Activated naive CD8-positive, alpha-beta T cell treated with anti-CD3 and anti-CD28 coated beads, Interleukin-2, amount 10 ng/mL, durations not matched to agents 7 days and 5 days (primary cell): ENCODE measurements around the gene ZNF608. TPM values are rescaled to one million over a fixed set of nuclear protein-coding genes. Genes with fewer than 3 reads are reported as not detected.

ENCODE experiments used
- ATAC-seq: fragments of 150-1000 bp; cut with Tn5 transposase; one replicate; pipeline ENCODE4 v1.10.0; 2021; ENCODE audit warnings: low read depth, moderate library complexity
- POLR2A ChIA-PET: fragments of 350-600 bp; sonication (Branson Sonifier 250); formaldehyde crosslinking; loops from one replicate; lab custom pipeline; 2021; ENCODE audit warnings: antibody characterized with exemption; lab: Charles Lee
- DNase-seq: peaks from one replicate; pipeline ENCODE4 v3.0.0; 2021
- H3K27ac Mint-ChIP-seq: one replicate; pipeline ENCODE4 v1.8.0; 2022; ENCODE audit warnings: mild to moderate bottlenecking, mixed read lengths
- H3K27me3 Mint-ChIP-seq: one replicate; pipeline ENCODE4 v1.8.0; 2022; ENCODE audit warnings: mild to moderate bottlenecking, moderate library complexity, mixed read lengths
- H3K36me3 Mint-ChIP-seq: one replicate; pipeline ENCODE4 v1.8.0; 2021; ENCODE audit warnings: mild to moderate bottlenecking, mixed read lengths
- H3K4me1 Mint-ChIP-seq: one replicate; pipeline ENCODE4 v1.8.0; 2021; ENCODE audit warnings: mixed read lengths
- H3K4me3 Mint-ChIP-seq: one replicate; pipeline ENCODE4 v1.8.0; 2022; ENCODE audit warnings: mild to moderate bottlenecking, moderate library complexity, mixed read lengths
- H3K9me3 Mint-ChIP-seq: one replicate; pipeline ENCODE4 v1.8.0; 2021; ENCODE audit warnings: mixed read lengths
- total RNA-seq, 2 experiments: library from RNA; stranded (reverse); gene quantifications; one replicate each; pipeline ENCODE4 v1.2.3, GENCODE V29; 2021

The ZNF608 gene
- total RNA-seq, 2 experiments from 2014 or later = not detected

DNA sequence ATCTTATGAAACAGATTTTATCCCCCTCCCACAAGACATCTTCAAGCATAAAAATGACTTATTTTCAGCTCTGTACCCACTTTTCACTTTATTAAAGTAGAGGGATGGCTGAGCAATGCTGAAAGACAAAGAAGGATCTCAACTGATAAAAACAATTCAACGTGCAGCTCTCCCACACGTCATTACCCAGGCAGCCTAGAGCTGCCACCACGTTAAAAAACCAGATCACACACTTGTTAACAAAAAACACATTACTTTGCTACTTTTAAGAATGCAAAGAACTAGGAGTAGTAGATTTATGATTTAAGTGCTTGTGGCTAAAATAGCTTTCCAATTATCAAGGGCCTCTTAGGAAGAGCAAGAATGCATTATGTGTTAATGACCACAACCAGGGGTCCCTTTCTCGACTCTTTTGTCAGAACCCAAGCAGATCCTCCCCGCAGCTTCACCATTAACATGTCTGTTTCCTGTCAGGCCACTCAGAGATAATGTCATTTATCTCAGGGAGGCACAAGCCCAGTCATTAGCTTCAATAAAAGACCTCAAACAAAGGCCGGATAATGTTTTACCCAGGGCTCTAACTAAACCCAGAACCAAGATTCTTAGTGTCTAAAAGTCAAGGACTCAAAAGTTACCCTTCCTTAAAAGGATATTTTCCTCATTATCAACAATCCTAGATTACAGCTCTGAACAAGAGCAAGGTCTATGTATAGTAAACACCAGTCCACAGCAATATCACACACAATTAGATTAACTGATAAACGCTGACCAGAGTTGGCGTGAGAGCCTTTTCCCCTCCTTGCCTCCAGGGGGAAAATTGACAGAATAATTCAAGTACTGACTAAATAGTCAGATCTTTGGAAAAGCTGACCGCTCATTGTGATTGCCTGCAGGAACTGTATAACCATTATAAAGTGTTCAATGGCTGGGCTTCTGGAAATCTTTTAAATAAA is 7.5 kb downstream of the ZNF608 start:
- H3K36me3 Mint-ChIP-seq = no peaks in the 10 kb centered on the region
- no peaks in the 10 kb centered on the region for H3K4me1 Mint-ChIP-seq
- no peak overlapping the region for H3K27ac Mint-ChIP-seq
- no peaks in the 10 kb centered on the region for H3K9me3 Mint-ChIP-seq
- no peak overlapping the region for H3K4me3 Mint-ChIP-seq
- peaks cover 31% of the 10 kb centered on the region for H3K27me3 Mint-ChIP-seq
- POLR2A ChIA-PET = no interaction called here
- ATAC-seq (no peak), DNase-seq (no peak)

DNA sequence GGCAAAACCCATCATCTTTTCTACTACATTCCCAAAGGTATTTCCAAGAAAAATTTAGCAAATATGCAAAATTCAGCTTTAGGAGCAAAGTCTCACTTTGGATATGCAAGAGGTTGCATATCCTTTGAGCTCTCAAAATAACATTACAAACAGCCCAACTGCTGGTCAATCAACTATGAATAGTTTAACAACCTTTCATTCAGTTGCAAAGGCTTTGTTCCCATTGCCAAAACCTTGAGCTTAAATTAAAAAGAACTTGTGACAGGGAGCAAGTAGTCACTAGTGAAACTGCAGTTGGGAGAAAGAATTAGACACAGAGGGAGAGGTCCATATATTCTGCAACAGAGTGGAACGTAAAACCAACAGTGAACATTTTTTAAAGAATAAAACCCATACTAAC is 8.8 kb downstream of the ZNF608 start:
- Mint-ChIP-seq H3K27me3 (peaks cover 36% of the 10 kb centered on the region), H3K4me1 (no peaks in the 10 kb centered on the region), H3K27ac (no peak overlapping the region), H3K36me3 (no peaks in the 10 kb centered on the region), H3K9me3 (no peaks in the 10 kb centered on the region), H3K4me3 (no peak overlapping the region)
- no peak for DNase-seq
- POLR2A ChIA-PET = no interaction called here
- ATAC-seq = no peak

GRCh38 chr5:124736805-124737188 is 9.6 kb downstream of the ZNF608 start:
- Mint-ChIP-seq H3K4me3 (no peak overlapping the region), H3K9me3 (no peaks in the 10 kb centered on the region), H3K27me3 (peaks cover 41% of the 10 kb centered on the region), H3K4me1 (no peaks in the 10 kb centered on the region), H3K27ac (no peak overlapping the region), H3K36me3 (no peaks in the 10 kb centered on the region)
- ATAC-seq (no peak), DNase-seq (no peak)
- POLR2A ChIA-PET = no interaction called here

DNA sequence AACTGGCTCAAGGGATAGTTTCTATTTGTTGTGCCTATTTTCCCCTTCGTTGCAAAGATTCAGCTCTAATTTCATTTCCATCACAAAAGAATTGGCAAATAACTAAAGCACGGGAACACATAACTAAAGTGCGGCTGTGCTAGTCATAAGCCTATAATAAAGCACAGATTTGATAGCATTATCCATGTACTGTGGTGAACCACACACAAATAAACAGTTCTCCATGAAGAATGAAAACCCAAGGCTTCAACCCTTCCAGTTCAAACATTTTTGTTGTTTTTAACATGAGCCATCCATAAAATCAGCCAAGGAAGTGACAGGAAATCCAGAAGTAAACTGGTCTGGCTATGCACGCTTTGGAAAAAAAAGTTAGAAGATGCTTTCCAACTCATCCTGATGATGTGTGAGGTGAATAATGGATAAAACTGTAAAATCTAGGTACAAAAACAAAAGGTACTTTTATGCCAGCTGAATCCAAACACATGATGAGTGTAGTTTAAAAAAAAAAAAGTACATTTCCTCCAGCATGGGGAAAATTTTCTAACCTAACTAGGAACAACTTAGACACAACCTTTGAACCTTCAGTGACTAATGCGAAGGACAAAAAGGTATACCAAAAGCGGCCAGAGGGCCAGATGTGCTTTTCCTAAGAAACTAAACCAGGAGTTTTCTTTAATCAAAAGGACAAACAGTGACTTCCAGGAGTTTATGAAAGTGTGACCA is 10.2 kb downstream of the ZNF608 start:
- H3K36me3 Mint-ChIP-seq = no peaks in the 10 kb centered on the region
- no peaks in the 10 kb centered on the region for H3K4me1 Mint-ChIP-seq
- no peak overlapping the region for H3K27ac Mint-ChIP-seq
- H3K27me3 Mint-ChIP-seq = peaks cover 44% of the 10 kb centered on the region
- H3K4me3 Mint-ChIP-seq = no peak overlapping the region
- H3K9me3 Mint-ChIP-seq = no peaks in the 10 kb centered on the region
- DNase-seq = no peak
- POLR2A ChIA-PET = no interaction called here
- no peak for ATAC-seq

DNA sequence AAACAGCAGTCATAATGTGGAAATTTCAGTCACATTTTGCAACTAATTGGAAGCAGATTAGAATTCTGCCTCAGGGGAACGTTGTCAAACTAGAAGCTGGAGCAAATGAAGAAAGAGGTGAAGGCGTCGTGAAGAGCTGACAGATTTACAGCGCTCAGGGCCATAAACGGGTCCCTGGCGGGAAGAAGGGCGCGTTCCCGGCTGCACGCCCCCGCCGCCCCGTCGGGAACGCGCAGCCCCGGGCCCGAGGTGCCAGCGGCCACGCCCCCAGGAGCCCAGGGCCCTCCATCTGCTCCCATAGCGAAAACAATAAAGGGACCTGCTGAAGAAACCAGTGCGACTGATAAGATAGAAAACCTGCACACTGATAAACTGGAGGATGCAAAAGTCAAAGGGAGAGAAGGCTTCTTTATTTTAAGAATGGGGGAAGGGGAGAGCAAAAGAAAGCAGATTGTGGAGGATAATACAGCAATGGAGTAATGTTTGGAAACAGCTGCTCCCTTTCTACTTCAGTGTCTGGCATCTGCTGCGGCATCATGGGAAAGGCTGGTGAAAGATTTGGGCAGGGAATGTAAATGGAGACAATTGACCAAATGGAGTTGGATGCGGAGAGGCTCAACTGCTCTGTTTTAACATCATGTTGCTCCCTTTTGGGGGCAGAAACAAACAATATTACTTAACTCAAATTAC is 11.1 kb downstream of the ZNF608 start:
- ATAC-seq = no peak
- Mint-ChIP-seq H3K4me1 (no peaks in the 10 kb centered on the region), H3K27me3 (peaks cover 44% of the 10 kb centered on the region), H3K9me3 (no peaks in the 10 kb centered on the region), H3K4me3 (no peak overlapping the region), H3K27ac (no peak overlapping the region), H3K36me3 (no peaks in the 10 kb centered on the region)
- no peak for DNase-seq
- POLR2A ChIA-PET = no interaction called here

- no peak for ATAC-seq
- POLR2A ChIA-PET = no interaction called here
- H3K36me3 Mint-ChIP-seq = no peaks in the 10 kb centered on the region
- peaks cover 44% of the 10 kb centered on the region for H3K27me3 Mint-ChIP-seq
- no peaks in the 10 kb centered on the region for H3K4me1 Mint-ChIP-seq
- H3K4me3 Mint-ChIP-seq = no peak overlapping the region
- H3K27ac Mint-ChIP-seq = no peak overlapping the region
- no peak for DNase-seq
- H3K9me3 Mint-ChIP-seq = no peaks in the 10 kb centered on the region
Measured at GRCh38 chr5:124734574-124735168, 11.8 kb downstream of the ZNF608 start.

GRCh38 chr5:124733329-124733650 is 13.1 kb downstream of the ZNF608 start:
- no peak overlapping the region for H3K4me3 Mint-ChIP-seq
- ATAC-seq = no peak

GRCh38 chr5:124732428-124733328 is 13.8 kb downstream of the ZNF608 start:
- Mint-ChIP-seq H3K4me3 (no peak overlapping the region), H3K4me1 (no peaks in the 10 kb centered on the region), H3K9me3 (no peaks in the 10 kb centered on the region), H3K27me3 (peaks cover 39% of the 10 kb centered on the region), H3K36me3 (no peaks in the 10 kb centered on the region), H3K27ac (no peak overlapping the region)
- ATAC-seq (no peak), DNase-seq (no peak)
- POLR2A ChIA-PET = no interaction called here

More at GRCh38 chr5:124733329-124733650, 13.1 kb downstream of the ZNF608 start:
- Mint-ChIP-seq H3K36me3 (no peaks in the 10 kb centered on the region), H3K27ac (no peak overlapping the region), H3K9me3 (no peaks in the 10 kb centered on the region), H3K27me3 (peaks cover 39% of the 10 kb centered on the region), H3K4me1 (no peaks in the 10 kb centered on the region)
- DNase-seq = no peak
- POLR2A ChIA-PET = no interaction called here

GRCh38 chr5:124730381-124730780 is 16.1 kb downstream of the ZNF608 start:
- no peak overlapping the region for H3K27ac Mint-ChIP-seq
- H3K4me1 Mint-ChIP-seq = no peaks in the 10 kb centered on the region
- no peak overlapping the region for H3K4me3 Mint-ChIP-seq
- H3K36me3 Mint-ChIP-seq = no peaks in the 10 kb centered on the region
- H3K9me3 Mint-ChIP-seq = no peaks in the 10 kb centered on the region
- POLR2A ChIA-PET = no interaction called here
- DNase-seq (no peak), ATAC-seq (no peak)
- H3K27me3 Mint-ChIP-seq = peaks cover 20% of the 10 kb centered on the region

GRCh38 chr5:124729720-124730359 is 16.6 kb downstream of the ZNF608 start:
- Mint-ChIP-seq H3K4me3 (no peak overlapping the region), H3K4me1 (no peaks in the 10 kb centered on the region), H3K27me3 (peaks cover 18% of the 10 kb centered on the region), H3K36me3 (no peaks in the 10 kb centered on the region), H3K27ac (no peak overlapping the region), H3K9me3 (no peaks in the 10 kb centered on the region)
- POLR2A ChIA-PET = no interaction called here
- ATAC-seq (no peak), DNase-seq (no peak)

GRCh38 chr5:124728968-124729332 is 17.5 kb downstream of the ZNF608 start:
- H3K4me1 Mint-ChIP-seq = no peaks in the 10 kb centered on the region
- POLR2A ChIA-PET = no interaction called here
- H3K27me3 Mint-ChIP-seq = peaks cover 15% of the 10 kb centered on the region

GRCh38 chr5:124728331-124728967 is 18.0 kb downstream of the ZNF608 start:
- no peaks in the 10 kb centered on the region for H3K9me3 Mint-ChIP-seq
- H3K4me3 Mint-ChIP-seq = no peak overlapping the region
- ATAC-seq (no peak), DNase-seq (no peak)
- no peaks in the 10 kb centered on the region for H3K36me3 Mint-ChIP-seq
- POLR2A ChIA-PET = no interaction called here
- peaks cover 16% of the 10 kb centered on the region for H3K27me3 Mint-ChIP-seq
- no peak overlapping the region for H3K27ac Mint-ChIP-seq
- H3K4me1 Mint-ChIP-seq = no peaks in the 10 kb centered on the region

More at GRCh38 chr5:124728968-124729332, 17.5 kb downstream of the ZNF608 start:
- no peaks in the 10 kb centered on the region for H3K36me3 Mint-ChIP-seq
- ATAC-seq = no peak
- no peaks in the 10 kb centered on the region for H3K9me3 Mint-ChIP-seq
- H3K4me3 Mint-ChIP-seq = no peak overlapping the region
- no peak overlapping the region for H3K27ac Mint-ChIP-seq
- no peak for DNase-seq
